ENCODE measurements around the gene NAGLU. TPM values are rescaled to one million over a fixed set of nuclear protein-coding genes. Genes with fewer than 3 reads are reported as not detected.

The NAGLU gene
- total and polyA plus RNA-seq, 2 experiments from 2014 or later: 12.0 to 31.2 TPM

DNA sequence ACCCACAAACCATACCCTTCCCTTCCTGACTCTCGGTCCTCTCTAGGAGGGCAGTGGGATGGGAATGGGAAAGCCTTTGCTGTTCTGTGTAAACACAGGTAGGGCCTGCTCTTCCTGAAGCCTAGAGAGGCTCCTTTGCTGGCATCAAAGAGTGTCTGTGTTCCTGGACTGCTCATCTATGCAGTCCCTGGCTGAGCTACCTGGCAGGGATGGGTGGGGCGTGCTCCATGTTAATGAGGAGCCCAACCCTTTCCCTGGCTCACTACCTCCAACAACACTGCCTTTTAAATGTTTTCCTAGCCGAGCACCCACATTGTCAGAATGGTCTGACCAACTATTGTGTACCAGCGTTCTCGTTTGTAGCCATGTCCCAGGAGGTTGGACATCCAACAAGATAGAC is 26.6 kb upstream of the NAGLU start:
- Histone ChIP-seq H3K36me3 (ENCODE audit: insufficient read depth) (peaks cover 5% of the 10 kb centered on the region; the same call in 1 of the 2 replicates), H3K4me3 (no peak overlapping the region), H3K9me2 (ENCODE audit: insufficient read depth) (no peaks in the 10 kb centered on the region), H3K4me1 (ENCODE audit: insufficient read depth) (no peaks in the 10 kb centered on the region), H3K79me2 (replicated peaks; ENCODE audit: insufficient read depth) (no peaks in the 10 kb centered on the region), H3K27ac (ENCODE audit: low read depth) (no peak overlapping the region), H3F3A (replicated peaks; ENCODE audit: low read depth) (no peaks in the 10 kb centered on the region), H2AFZ (no peak overlapping the region), H4K20me1 (replicated peaks; ENCODE audit: insufficient read depth) (no peaks in the 10 kb centered on the region), H3K27me3 (ENCODE audit: insufficient read depth) (no peaks in the 10 kb centered on the region), H3K4me2 (no peak overlapping the region)
- no peak for ATAC-seq
- DNase-seq (ENCODE audit: low spot score): no peak
- no peak overlapping the region for H3K27ac Mint-ChIP-seq
- no peaks in the 10 kb centered on the region for H3K9me3 Mint-ChIP-seq
- H3K4me3 Mint-ChIP-seq: no peak overlapping the region
- peaks cover 17% of the 10 kb centered on the region for H3K36me3 Mint-ChIP-seq (ENCODE audit: low read depth)
- no peaks in the 10 kb centered on the region for H3K4me1 Mint-ChIP-seq
- no peak for TF ChIP-seq REST (IDR thresholded peaks at IDR 0.05; ENCODE audit: unreplicated experiment)
- no peak for TF ChIP-seq ZNF114 (CRISPR knock-in tag; IDR thresholded peaks at IDR 0.05)
- no peak for TF ChIP-seq NANOG (IDR thresholded peaks at IDR 0.05; ENCODE audit: borderline replicate concordance)
- TF ChIP-seq JUNB (IDR thresholded peaks at IDR 0.05; ENCODE audit: unreplicated experiment): no peak
- no peak for TF ChIP-seq POLR2AphosphoS5 (IDR thresholded peaks at IDR 0.05; ENCODE audit: low read depth)
- TF ChIP-seq, protein P1, sequence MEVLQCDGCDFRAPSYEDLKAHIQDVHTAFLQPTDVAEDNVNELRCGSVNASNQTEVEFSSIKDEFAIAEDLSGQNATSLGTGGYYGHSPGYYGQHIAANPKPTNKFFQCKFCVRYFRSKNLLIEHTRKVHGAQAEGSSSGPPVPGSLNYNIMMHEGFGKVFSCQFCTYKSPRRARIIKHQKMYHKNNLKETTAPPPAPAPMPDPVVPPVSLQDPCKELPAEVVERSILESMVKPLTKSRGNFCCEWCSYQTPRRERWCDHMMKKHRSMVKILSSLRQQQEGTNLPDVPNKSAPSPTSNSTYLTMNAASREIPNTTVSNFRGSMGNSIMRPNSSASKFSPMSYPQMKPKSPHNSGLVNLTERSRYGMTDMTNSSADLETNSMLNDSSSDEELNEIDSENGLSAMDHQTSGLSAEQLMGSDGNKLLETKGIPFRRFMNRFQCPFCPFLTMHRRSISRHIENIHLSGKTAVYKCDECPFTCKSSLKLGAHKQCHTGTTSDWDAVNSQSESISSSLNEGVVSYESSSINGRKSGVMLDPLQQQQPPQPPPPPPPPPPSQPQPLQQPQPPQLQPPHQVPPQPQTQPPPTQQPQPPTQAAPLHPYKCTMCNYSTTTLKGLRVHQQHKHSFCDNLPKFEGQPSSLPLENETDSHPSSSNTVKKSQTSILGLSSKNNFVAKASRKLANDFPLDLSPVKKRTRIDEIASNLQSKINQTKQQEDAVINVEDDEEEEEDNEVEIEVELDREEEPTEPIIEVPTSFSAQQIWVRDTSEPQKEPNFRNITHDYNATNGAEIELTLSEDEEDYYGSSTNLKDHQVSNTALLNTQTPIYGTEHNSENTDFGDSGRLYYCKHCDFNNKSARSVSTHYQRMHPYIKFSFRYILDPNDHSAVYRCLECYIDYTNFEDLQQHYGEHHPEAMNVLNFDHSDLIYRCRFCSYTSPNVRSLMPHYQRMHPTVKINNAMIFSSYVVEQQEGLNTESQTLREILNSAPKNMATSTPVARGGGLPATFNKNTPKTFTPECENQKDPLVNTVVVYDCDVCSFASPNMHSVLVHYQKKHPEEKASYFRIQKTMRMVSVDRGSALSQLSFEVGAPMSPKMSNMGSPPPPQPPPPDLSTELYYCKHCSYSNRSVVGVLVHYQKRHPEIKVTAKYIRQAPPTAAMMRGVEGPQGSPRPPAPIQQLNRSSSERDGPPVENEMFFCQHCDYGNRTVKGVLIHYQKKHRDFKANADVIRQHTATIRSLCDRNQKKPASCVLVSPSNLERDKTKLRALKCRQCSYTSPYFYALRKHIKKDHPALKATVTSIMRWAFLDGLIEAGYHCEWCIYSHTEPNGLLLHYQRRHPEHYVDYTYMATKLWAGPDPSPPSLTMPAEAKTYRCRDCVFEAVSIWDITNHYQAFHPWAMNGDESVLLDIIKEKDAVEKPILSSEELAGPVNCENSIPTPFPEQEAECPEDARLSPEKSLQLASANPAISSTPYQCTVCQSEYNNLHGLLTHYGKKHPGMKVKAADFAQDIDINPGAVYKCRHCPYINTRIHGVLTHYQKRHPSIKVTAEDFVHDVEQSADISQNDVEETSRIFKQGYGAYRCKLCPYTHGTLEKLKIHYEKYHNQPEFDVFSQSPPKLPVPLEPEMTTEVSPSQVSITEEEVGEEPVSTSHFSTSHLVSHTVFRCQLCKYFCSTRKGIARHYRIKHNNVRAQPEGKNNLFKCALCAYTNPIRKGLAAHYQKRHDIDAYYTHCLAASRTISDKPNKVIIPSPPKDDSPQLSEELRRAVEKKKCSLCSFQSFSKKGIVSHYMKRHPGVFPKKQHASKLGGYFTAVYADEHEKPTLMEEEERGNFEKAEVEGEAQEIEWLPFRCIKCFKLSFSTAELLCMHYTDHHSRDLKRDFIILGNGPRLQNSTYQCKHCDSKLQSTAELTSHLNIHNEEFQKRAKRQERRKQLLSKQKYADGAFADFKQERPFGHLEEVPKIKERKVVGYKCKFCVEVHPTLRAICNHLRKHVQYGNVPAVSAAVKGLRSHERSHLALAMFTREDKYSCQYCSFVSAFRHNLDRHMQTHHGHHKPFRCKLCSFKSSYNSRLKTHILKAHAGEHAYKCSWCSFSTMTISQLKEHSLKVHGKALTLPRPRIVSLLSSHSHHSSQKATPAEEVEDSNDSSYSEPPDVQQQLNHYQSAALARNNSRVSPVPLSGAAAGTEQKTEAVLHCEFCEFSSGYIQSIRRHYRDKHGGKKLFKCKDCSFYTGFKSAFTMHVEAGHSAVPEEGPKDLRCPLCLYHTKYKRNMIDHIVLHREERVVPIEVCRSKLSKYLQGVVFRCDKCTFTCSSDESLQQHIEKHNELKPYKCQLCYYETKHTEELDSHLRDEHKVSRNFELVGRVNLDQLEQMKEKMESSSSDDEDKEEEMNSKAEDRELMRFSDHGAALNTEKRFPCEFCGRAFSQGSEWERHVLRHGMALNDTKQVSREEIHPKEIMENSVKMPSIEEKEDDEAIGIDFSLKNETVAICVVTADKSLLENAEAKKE (CRISPR knock-in tag; IDR thresholded peaks at IDR 0.05): no peak
- TF ChIP-seq ETS1 (IDR thresholded peaks at IDR 0.05): no peak
- no peak for TF ChIP-seq CREB1 (CRISPR knock-in tag; IDR thresholded peaks at IDR 0.05; ENCODE audit: low read depth)
- H3K27me3 Mint-ChIP-seq (ENCODE audit: insufficient read depth, low read depth, poor library complexity): peaks cover 6% of the 10 kb centered on the region
